ENCODE results near the gene GORASP1. TPM values are rescaled to one million over a fixed set of nuclear protein-coding genes. Genes with fewer than 3 reads are reported as not detected.

GORASP1 gene
- total RNA-seq: 10 to 100 TPM; 20.0 to 24.5 TPM

- peak; percentile 74 for DNase-seq
- H3K4me1 Mint-ChIP-seq (ENCODE audit: low read depth): peaks cover 37% of the 10 kb centered on the region
- peak within 1 kb of the TSS; percentile 59 for H3K27ac Mint-ChIP-seq
- peaks cover 0 to 4% of the 10 kb centered on the region in 2 donors for H3K36me3 Mint-ChIP-seq (ENCODE audit: insufficient read depth in 2 of 2)
- H3K27me3 Mint-ChIP-seq (ENCODE audit: low read depth): no peaks in the 10 kb centered on the region
- no peaks in the 10 kb centered on the region for H3K9me3 Mint-ChIP-seq
- H3K4me3 Mint-ChIP-seq: peak within 1 kb of the TSS; percentile 93 to 95
- ATAC-seq (replicated peaks in 1 of 2): peak; percentile 72 to 75
Measured at GRCh38 chr3:39107388-39108199, at the start of gene GORASP1, which contains the start of gene TTC21A. Gene GORASP1, minus strand, starts transcription at chr3:39107627. Its CDS starts 86 bp downstream, at chr3:39107541. Gene TTC21A, plus strand, starts transcription at chr3:39107680. Its CDS starts 158 bp downstream, at chr3:39107838.

GRCh38 chr3:39156421-39156820 lies 49.0 kb upstream of the GORASP1 start:
- no peak for ATAC-seq (replicated peaks in 1 of 2)
- no peak overlapping the region for H3K4me3 Mint-ChIP-seq
- no peaks in the 10 kb centered on the region for H3K9me3 Mint-ChIP-seq
- H3K27me3 Mint-ChIP-seq (ENCODE audit: low read depth): no peaks in the 10 kb centered on the region
- no peak overlapping the region for H3K27ac Mint-ChIP-seq
- H3K36me3 Mint-ChIP-seq (ENCODE audit: insufficient read depth in 2 of 2): peaks cover 9% of the 10 kb centered on the region in 2 donors
- peaks cover 33% of the 10 kb centered on the region for H3K4me1 Mint-ChIP-seq (ENCODE audit: low read depth)
- DNase-seq: no peak

- no peak for ATAC-seq (replicated peaks in 1 of 2)
- Mint-ChIP-seq H3K4me1 (ENCODE audit: low read depth) (peaks cover 53% of the 10 kb centered on the region), H3K27ac (peak overlapping the region; percentile 89), H3K9me3 (no peaks in the 10 kb centered on the region), H3K36me3 (ENCODE audit: insufficient read depth in 2 of 2) (peaks cover 16 to 21% of the 10 kb centered on the region in 2 donors), H3K4me3 (peak overlapping the region; percentile 79 to 81), H3K27me3 (ENCODE audit: low read depth) (no peaks in the 10 kb centered on the region)
- DNase-seq: no peak
Measured at GRCh38 chr3:39154280-39155021, 47.0 kb upstream of the GORASP1 start.

- Mint-ChIP-seq H3K36me3 (ENCODE audit: insufficient read depth in 2 of 2) (peaks cover 21 to 24% of the 10 kb centered on the region in 2 donors), H3K4me3 (peak overlapping the region; percentile 79 to 81), H3K27ac (peak overlapping the region; percentile 57), H3K27me3 (ENCODE audit: low read depth) (no peaks in the 10 kb centered on the region), H3K9me3 (no peaks in the 10 kb centered on the region), H3K4me1 (ENCODE audit: low read depth) (peaks cover 58% of the 10 kb centered on the region)
- ATAC-seq (replicated peaks in 1 of 2) (no peak), DNase-seq (no peak)
Measured at GRCh38 chr3:39153977-39154279, 46.5 kb upstream of the GORASP1 start.

- Mint-ChIP-seq H3K9me3 (no peaks in the 10 kb centered on the region), H3K36me3 (ENCODE audit: insufficient read depth in 2 of 2) (peaks cover 36 to 37% of the 10 kb centered on the region in 2 donors), H3K27me3 (ENCODE audit: low read depth) (no peaks in the 10 kb centered on the region), H3K27ac (peak overlapping the region; percentile 97), H3K4me1 (ENCODE audit: low read depth) (peaks cover 84% of the 10 kb centered on the region), H3K4me3 (peak overlapping the region; percentile 93 to 94)
- ATAC-seq (replicated peaks in 1 of 2) (peak in 1 of 2 donors; percentile 10), DNase-seq (peak; percentile 74 to 77)
Measured at GRCh38 chr3:39150803-39151631, 43.6 kb upstream of the GORASP1 start.

- H3K4me1 Mint-ChIP-seq (ENCODE audit: low read depth): peaks cover 79% of the 10 kb centered on the region
- DNase-seq: no peak
- no peaks in the 10 kb centered on the region for H3K9me3 Mint-ChIP-seq
- peaks cover 39 to 40% of the 10 kb centered on the region in 2 donors for H3K36me3 Mint-ChIP-seq (ENCODE audit: insufficient read depth in 2 of 2)
- no peak for ATAC-seq (replicated peaks in 1 of 2)
- peak overlapping the region; percentile 93 to 94 for H3K4me3 Mint-ChIP-seq
- no peaks in the 10 kb centered on the region for H3K27me3 Mint-ChIP-seq (ENCODE audit: low read depth)
- peak overlapping the region; percentile 97 for H3K27ac Mint-ChIP-seq
Measured at GRCh38 chr3:39150148-39150802, 42.8 kb upstream of the GORASP1 start.

- peak overlapping the region; percentile 97 for H3K27ac Mint-ChIP-seq
- peak overlapping the region; percentile 93 to 94 for H3K4me3 Mint-ChIP-seq
- no peaks in the 10 kb centered on the region for H3K27me3 Mint-ChIP-seq (ENCODE audit: low read depth)
- H3K4me1 Mint-ChIP-seq (ENCODE audit: low read depth): peaks cover 79% of the 10 kb centered on the region
- no peak for DNase-seq
- H3K9me3 Mint-ChIP-seq: no peaks in the 10 kb centered on the region
- ATAC-seq (replicated peaks in 1 of 2): no peak
- H3K36me3 Mint-ChIP-seq (ENCODE audit: insufficient read depth in 2 of 2): peaks cover 39 to 43% of the 10 kb centered on the region in 2 donors
Measured at GRCh38 chr3:39149498-39150147, 42.2 kb upstream of the GORASP1 start.

GRCh38 chr3:39149059-39149455 lies 41.6 kb upstream of the GORASP1 start:
- Mint-ChIP-seq H3K4me1 (ENCODE audit: low read depth) (peaks cover 79% of the 10 kb centered on the region), H3K36me3 (ENCODE audit: insufficient read depth in 2 of 2) (peaks cover 42 to 48% of the 10 kb centered on the region in 2 donors), H3K27me3 (ENCODE audit: low read depth) (no peaks in the 10 kb centered on the region), H3K9me3 (no peaks in the 10 kb centered on the region), H3K27ac (peak overlapping the region; percentile 97), H3K4me3 (peak overlapping the region; percentile 93 to 94)
- no peak for ATAC-seq (replicated peaks in 1 of 2)
- no peak for DNase-seq

- no peaks in the 10 kb centered on the region for H3K27me3 Mint-ChIP-seq (ENCODE audit: low read depth)
- ATAC-seq (replicated peaks in 1 of 2) (no peak), DNase-seq (no peak)
- H3K4me1 Mint-ChIP-seq (ENCODE audit: low read depth): peaks cover 81% of the 10 kb centered on the region
- H3K4me3 Mint-ChIP-seq: peak overlapping the region; percentile 93 to 94
- H3K27ac Mint-ChIP-seq: peak overlapping the region; percentile 97
- H3K9me3 Mint-ChIP-seq: no peaks in the 10 kb centered on the region
- peaks cover 42 to 48% of the 10 kb centered on the region in 2 donors for H3K36me3 Mint-ChIP-seq (ENCODE audit: insufficient read depth in 2 of 2)
Measured at GRCh38 chr3:39148435-39149058, 41.1 kb upstream of the GORASP1 start.

GRCh38 chr3:39147711-39148434 lies 40.4 kb upstream of the GORASP1 start:
- Mint-ChIP-seq H3K36me3 (ENCODE audit: insufficient read depth in 2 of 2) (peaks cover 42 to 48% of the 10 kb centered on the region in 2 donors), H3K4me3 (peak overlapping the region; percentile 93 to 94), H3K27ac (peak overlapping the region; percentile 97), H3K4me1 (ENCODE audit: low read depth) (peaks cover 81% of the 10 kb centered on the region), H3K27me3 (ENCODE audit: low read depth) (no peaks in the 10 kb centered on the region), H3K9me3 (no peaks in the 10 kb centered on the region)
- DNase-seq (peak; percentile 58 to 60), ATAC-seq (replicated peaks in 1 of 2) (peak in 1 of 2 donors; percentile 10)
